Right atrium auricular region (tissue), 2 donors: ENCODE results near the gene SYT8. TPM values are rescaled to one million over a fixed set of nuclear protein-coding genes. Genes with fewer than 3 reads are reported as not detected.

ENCODE experiments used
- DNase-seq: peaks from one replicate; pipeline ENCODE4 v3.0.0-alpha.2; 2019; ENCODE audit warnings: low spot score
- H3K27ac ChIP-seq, 2 donors: fragments of 200-600 bp; sonication (generic); 1 replicate in 1 of 2; 2 replicates in 1 of 2; pipeline ENCODE4 v1.5.1; 2016 to 2019
- H3K27me3 ChIP-seq, 2 donors: fragments of 200-600 bp; sonication (generic); one replicate each; pipeline versions ENCODE4 v1.5.1 to v1.6.0; 2017 to 2019
- H3K36me3 ChIP-seq: fragments of 200-600 bp; sonication (generic); one replicate; pipeline ENCODE4 v1.5.1; 2016
- H3K4me1 ChIP-seq, 2 donors: fragments of 200-600 bp; sonication (generic); one replicate each; pipeline versions ENCODE4 v1.5.1 to v1.6.0; 2017 to 2019
- H3K4me3 ChIP-seq, 2 donors: fragments of 200-600 bp; sonication (generic); 1 replicate in 1 of 2; 2 replicates in 1 of 2; pipeline ENCODE4 v1.5.1; 2017 to 2019; ENCODE audit warnings: mild to moderate bottlenecking in 1 of 2, moderate library complexity in 1 of 2
- H3K9me3 ChIP-seq, 2 donors: fragments of 200-600 bp; sonication (generic); one replicate each; pipeline ENCODE4 v1.5.1; 2019
- CTCF ChIP-seq, 2 donors: fragments of 200-600 bp; sonication (generic); IDR thresholded peaks; one replicate each; pipeline ENCODE4 v1.5.1; 2019; ENCODE audit warnings: antibody characterized with exemption in 2 of 2
- total RNA-seq, 2 donors: library from RNA; depleted of rRNA; stranded (reverse); fragments of >200 nt; gene quantifications; one replicate each; pipeline ENCODE4 v1.1.0, GENCODE V29; 2016

Gene SYT8
- total RNA-seq, 2 donors from 2014 or later = not detected

- no peaks in the 10 kb centered on the region for H3K27me3 ChIP-seq
- DNase-seq = no peak
- peaks cover 0 to 13% of the 10 kb centered on the region in 2 donors for H3K4me1 ChIP-seq
- H3K27ac ChIP-seq = peak overlapping the region in 1 of 2 donors; percentile 35
- H3K4me3 ChIP-seq = peak overlapping the region in 1 of 2 donors; percentile 35
- H3K9me3 ChIP-seq = no peaks in the 10 kb centered on the region
- H3K36me3 ChIP-seq = no peaks in the 10 kb centered on the region
- TF ChIP-seq CTCF (IDR thresholded peaks at IDR 0.05) = peak; percentile 98 to 99
These were observed 2.4 kb upstream of the SYT8 start for GRCh38 chr11:1832211-1832919.

- no peak for TF ChIP-seq CTCF (IDR thresholded peaks at IDR 0.05)
- no peak overlapping the region for H3K27ac ChIP-seq
- no peaks in the 10 kb centered on the region for H3K27me3 ChIP-seq
- no peaks in the 10 kb centered on the region for H3K36me3 ChIP-seq
- peaks cover 0 to 14% of the 10 kb centered on the region in 2 donors for H3K4me1 ChIP-seq
- H3K4me3 ChIP-seq = peak overlapping the region in 1 of 2 donors; percentile 35
- no peaks in the 10 kb centered on the region for H3K9me3 ChIP-seq
- no peak for DNase-seq
These were observed 1.9 kb upstream of the SYT8 start for GRCh38 chr11:1832920-1833295.

- Histone ChIP-seq H3K36me3 (no peaks in the 10 kb centered on the region), H3K9me3 (no peaks in the 10 kb centered on the region), H3K4me1 (peaks cover 0 to 16% of the 10 kb centered on the region in 2 donors), H3K4me3 (no peak overlapping the region), H3K27me3 (no peaks in the 10 kb centered on the region), H3K27ac (no peak overlapping the region)
- DNase-seq = no peak
- TF ChIP-seq CTCF (IDR thresholded peaks at IDR 0.05) = no peak
These were observed 654 bp upstream of the SYT8 start for GRCh38 chr11:1834062-1834610.

- Histone ChIP-seq H3K36me3 (no peaks in the 10 kb centered on the region), H3K27me3 (no peaks in the 10 kb centered on the region), H3K4me1 (peaks cover 0 to 16% of the 10 kb centered on the region in 2 donors), H3K27ac (no peak overlapping the region), H3K9me3 (no peaks in the 10 kb centered on the region), H3K4me3 (no peak overlapping the region)
- no peak for TF ChIP-seq CTCF (IDR thresholded peaks at IDR 0.05)
- DNase-seq = no peak
These were observed 851 bp downstream of the SYT8 start for GRCh38 chr11:1835671-1836010.

GRCh38 chr11:1836011-1836945 lies 1.5 kb downstream of the SYT8 start:
- peaks cover 0 to 16% of the 10 kb centered on the region in 2 donors for H3K4me1 ChIP-seq

More at GRCh38 chr11:1836011-1836945, 1.5 kb downstream of the SYT8 start:
- Histone ChIP-seq H3K27me3 (no peaks in the 10 kb centered on the region), H3K36me3 (no peaks in the 10 kb centered on the region), H3K9me3 (no peaks in the 10 kb centered on the region), H3K4me3 (no peak overlapping the region), H3K27ac (no peak overlapping the region)
- no peak for DNase-seq
- TF ChIP-seq CTCF (IDR thresholded peaks at IDR 0.05) = no peak
